ENCODE measurements around the gene TRAPPC13.

The TRAPPC13 gene

GRCh38 chr5:65693121-65693520, 68.3 kb downstream of the TRAPPC13 start:
- no peak for DNase-seq

GRCh38 chr5:65695162-65695755, 70.4 kb downstream of the TRAPPC13 start:
- no peak for DNase-seq

DNA sequence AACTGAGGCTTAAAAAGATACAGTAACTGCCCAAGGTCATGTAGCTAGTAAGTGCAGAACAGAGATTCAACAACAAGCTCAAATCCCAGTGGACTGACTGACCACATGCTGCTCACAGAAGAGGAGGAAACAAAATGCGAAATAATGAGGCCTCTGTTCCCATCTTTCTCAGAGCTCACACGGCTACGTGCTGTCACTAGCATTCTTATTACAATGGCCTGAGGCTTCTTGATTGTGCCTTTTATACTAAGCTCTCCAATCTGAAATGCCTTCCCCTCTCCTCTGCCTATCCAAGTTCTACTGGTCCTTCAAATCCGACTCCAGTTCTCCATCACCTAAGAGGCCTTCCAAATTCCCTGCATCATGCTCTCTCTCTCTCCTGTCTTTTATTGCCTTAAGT, 71.1 kb downstream of the TRAPPC13 start:
- DNase-seq, result no peak

DNA sequence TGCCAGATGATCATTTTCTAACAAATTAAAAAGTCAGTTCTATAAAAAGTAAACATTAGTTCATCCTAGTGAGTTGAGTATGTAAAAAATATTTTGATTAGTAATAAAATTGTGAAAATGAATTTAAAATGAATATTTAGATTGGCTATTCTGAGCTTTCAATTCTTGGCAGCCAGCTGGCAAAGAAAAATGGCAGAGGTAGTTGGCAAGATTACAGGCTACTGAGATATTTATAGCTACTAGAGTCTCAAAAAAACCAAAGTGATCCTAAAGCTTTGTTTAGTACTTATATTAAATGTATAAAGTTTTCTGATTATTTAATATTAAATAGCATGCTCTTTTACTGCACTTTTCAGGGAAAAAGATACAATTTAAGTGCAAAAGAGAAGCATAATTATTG, 72.1 kb downstream of the TRAPPC13 start:
- DNase-seq, result no peak

- no peak for DNase-seq
These were observed 74.5 kb downstream of the TRAPPC13 start for GRCh38 chr5:65699338-65699737.

DNA sequence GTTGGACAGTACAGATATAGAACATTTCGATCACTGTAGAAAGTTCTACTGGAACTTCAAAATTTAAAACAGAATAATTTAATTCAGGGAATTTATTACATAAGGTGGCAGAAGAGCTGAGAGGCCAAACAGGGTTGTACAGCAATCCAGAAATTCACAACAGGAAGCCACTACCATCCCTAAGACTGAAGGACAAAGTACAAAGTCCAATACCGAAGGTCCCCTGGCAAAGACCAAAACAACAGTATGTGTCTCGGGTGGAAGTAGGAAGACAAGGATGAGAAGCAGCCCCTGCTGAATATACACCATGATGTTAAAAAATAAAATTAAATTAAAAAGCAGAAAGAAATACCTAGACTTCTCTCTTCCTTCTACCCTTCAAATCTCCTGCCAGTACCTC, 77.2 kb downstream of the TRAPPC13 start:
- no peak for DNase-seq

DNA sequence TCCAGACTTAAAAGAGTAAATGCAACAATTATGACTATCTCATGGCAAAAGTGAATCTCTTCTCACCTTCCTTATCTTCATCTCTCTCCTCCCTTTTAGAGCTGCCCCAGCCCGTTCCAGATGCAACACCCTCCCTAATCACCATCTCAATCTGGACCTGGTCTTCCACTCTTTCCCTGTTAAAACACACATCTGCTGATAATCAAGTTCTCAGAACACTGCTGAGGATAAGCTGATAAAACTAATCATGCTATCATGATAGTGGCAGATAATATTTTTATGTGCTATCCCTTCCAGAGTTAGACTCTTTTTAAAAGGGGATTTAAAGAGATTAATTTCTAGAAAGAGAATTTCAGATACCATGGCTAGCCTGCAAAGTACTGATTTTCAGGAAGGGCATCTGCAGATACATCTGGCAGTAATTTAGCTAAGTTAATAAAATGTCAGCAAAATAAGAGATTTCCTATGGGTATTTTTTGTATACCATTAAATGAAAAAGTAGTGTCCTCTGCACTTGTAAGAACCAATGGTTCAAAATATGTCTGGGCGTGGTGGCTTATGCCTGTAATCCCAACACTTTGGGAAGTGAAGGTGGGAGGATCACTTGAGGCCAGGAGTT, 79.9 kb downstream of the TRAPPC13 start:
- DNase-seq, result no peak

DNA sequence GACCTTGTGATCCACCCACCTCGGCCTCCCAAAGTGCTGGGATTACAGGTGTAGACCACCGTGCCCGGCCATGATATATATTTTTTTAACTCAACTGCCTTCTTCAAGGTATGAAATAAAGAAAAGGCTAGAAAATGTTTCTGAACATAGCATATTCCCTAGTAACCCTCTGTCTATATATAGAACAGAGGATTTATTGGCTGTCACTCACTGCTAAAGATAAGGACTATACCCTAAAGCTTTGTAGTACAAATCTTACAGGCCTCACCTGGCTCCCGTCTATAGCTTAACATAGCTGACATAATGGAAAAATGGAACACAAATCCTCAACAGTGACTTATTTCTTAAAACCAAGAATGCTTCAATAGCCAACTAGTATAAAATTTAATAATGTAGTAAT, 82.8 kb downstream of the TRAPPC13 start:
- no peak for DNase-seq

GRCh38 chr5:65708145-65708544, 83.3 kb downstream of the TRAPPC13 start:
- no peak for DNase-seq

Measured in CD4-positive, alpha-beta T cell treated with Interleukin-17A for 1 hour (primary cell).